Subcutaneous adipose tissue (tissue), 4 donors: ENCODE measurements around the gene NFIL3. TPM values are rescaled to one million over a fixed set of nuclear protein-coding genes. Genes with fewer than 3 reads are reported as not detected.

ENCODE experiments used
- total RNA-seq, 4 donors: library from RNA; depleted of rRNA; stranded (reverse); fragments of >200 nt; gene quantifications; one replicate each; pipeline ENCODE4 v1.1.0, GENCODE V29; 2016
- TF ChIP-seq, protein P1 (sequence below): fragments of 450-650 bp; IDR thresholded peaks from one replicate; pipeline ENCODE4 v1.5.1; 2016; ENCODE audit warnings: low read depth, mild to moderate bottlenecking, control low read depth, antibody characterized with exemption, moderate library complexity

The NFIL3 gene
- total RNA-seq, 4 donors from 2014 or later: 45.2 to 146 (median 83.9) TPM

DNA sequence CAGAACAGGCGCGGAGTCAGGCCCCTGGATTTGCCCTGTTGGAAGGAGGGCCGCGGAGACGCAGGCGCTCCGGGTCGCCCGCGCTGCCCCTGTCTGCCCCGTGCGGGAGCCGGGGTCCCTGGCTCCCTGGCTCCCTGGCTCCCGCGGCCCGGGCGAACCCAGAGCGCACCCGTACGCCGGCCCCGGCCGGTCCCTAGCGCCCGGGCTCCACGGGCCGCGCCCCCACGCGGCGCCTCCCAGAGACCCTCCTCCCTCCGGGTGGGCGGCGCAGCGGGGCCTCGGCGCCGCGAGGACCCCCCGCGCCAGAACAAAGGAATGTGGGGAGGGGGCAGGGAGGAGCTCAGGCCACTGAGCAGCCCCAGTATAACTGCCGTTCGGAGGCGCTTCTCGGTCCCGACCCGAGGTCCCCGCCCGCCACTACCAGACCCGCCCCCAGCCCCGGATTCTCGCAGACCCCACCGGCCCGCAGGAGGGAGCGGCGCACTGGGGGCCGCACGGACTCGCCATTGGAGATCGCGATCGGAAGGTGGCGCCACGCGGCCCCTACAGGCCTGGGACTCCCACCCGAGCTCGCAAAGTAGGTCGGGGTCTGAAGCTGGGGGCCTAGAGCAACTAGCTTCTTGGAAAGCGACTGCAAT lies 2.4 kb downstream of the NFIL3 start:
- TF ChIP-seq, protein P1, sequence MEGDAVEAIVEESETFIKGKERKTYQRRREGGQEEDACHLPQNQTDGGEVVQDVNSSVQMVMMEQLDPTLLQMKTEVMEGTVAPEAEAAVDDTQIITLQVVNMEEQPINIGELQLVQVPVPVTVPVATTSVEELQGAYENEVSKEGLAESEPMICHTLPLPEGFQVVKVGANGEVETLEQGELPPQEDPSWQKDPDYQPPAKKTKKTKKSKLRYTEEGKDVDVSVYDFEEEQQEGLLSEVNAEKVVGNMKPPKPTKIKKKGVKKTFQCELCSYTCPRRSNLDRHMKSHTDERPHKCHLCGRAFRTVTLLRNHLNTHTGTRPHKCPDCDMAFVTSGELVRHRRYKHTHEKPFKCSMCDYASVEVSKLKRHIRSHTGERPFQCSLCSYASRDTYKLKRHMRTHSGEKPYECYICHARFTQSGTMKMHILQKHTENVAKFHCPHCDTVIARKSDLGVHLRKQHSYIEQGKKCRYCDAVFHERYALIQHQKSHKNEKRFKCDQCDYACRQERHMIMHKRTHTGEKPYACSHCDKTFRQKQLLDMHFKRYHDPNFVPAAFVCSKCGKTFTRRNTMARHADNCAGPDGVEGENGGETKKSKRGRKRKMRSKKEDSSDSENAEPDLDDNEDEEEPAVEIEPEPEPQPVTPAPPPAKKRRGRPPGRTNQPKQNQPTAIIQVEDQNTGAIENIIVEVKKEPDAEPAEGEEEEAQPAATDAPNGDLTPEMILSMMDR: no peak

DNA sequence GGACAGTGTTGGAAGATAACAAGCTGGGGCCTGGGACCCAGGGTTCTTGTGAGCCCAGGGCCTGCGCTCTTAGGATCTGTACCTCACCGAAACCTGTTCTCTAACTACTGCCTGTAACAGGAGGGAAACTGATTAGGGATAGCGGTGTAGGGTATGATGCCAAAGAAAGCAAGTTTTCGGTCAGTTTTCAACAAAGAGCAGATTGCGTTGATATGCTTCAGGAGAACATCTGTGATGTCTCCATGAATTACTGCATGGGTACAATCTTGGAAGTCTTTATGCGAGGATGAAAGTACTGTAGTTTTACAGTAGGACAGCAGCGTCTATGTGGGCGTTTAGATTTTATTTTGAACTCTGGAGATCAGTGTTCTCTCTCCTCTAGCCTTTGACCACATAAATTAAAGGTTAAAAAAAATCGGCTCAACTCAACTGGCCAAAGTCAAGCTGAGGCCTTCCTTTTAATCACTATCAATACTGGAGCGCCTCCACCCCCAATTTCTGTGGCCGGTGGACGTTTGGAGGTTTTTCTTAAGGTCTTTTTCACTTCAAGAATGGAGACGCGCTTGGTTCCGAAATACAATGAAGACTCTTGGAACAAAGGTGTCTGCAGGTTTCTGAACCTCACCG lies 3.0 kb downstream of the NFIL3 start:
- TF ChIP-seq, protein P1: no peak

DNA sequence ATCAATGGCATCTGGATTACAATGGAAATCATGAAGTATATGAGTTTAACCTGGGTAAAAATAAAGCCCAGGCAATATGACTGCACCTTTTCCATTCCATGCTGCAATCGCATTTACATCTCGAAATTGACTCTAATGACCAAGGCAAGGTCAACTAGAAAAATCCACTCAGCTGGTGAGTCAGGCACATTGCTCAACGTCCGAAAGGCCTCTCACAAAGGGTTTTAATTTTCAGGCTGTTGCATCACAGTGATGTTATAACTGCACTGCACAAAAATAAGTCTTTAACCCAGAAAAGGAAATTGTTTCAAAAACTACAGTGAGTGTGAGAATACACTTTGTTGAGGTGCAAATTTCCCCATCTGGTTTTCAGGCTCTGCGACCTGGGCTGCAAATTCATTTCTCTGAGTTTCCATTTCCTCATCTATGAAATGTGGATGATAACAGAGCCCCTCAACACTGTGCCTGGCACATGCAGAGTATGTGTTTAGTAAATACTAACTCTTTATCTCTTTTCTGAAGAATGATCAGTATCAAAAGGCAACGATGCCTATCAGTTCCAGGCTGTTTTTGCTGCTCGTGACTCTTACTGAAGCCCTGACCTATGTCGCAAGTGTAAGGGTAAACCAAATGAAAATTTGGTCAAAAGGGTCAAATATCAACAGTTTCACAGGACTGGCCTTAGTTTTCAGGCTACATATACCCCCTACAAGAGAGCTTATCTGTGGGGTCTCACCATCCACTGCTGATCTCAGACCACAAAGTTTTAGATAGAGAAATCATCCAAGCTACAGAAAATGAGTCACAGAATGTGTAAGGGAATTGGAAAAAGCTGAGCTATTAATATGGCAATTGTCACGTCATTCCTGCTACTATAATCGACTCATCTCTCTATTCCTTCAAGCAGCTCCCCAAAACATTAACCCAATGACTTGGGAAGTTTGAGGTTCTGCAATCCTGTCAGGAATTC lies 4.1 kb downstream of the NFIL3 start:
- TF ChIP-seq, protein P1: no peak

DNA sequence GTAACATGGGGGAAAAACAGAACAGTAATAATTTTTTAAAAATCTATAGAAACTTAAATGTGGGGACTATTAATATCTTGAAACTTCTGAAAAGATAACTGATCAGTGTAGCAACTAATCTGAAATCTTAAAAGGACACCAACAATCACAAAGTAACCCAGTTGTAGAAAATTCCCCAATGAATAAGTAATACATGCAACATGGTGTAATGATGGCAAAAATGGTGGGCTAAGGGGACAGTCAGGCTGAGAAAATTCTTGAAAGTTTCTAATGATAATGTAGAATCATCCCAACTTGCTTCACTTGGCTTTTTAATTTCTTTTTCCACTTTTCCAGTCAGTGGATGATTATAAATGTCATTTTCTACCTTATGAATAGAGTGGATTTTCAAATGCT lies 5.4 kb downstream of the NFIL3 start:
- TF ChIP-seq, protein P1: no peak

DNA sequence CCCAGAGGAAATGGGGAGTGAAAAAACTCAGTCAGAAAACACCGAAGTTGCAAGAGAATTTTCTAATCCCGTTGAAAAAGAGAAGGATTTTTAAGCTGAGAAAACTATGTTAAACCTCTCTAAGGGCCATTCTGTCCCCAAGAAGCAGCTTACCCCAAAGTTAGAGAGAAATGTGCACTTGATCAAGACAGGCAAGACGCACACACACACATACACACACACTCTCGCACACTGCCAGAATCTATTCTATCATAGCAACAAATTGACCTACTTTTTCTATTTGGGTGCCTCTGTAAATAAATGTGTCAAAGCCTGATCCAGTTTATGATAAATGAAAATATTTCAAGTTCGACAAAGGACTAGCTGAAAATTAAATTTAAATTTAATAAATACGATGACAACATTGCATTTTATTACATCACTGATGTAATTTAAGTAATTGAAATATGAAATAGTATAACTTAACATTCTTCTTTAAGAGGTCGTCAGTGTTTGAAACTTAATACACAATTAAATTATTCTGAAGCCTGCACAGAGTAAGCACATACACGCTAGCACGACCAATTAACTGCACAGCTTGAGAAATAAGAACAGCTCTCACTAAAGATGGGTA lies 5.9 kb downstream of the NFIL3 start:
- TF ChIP-seq, protein P1: no peak

DNA sequence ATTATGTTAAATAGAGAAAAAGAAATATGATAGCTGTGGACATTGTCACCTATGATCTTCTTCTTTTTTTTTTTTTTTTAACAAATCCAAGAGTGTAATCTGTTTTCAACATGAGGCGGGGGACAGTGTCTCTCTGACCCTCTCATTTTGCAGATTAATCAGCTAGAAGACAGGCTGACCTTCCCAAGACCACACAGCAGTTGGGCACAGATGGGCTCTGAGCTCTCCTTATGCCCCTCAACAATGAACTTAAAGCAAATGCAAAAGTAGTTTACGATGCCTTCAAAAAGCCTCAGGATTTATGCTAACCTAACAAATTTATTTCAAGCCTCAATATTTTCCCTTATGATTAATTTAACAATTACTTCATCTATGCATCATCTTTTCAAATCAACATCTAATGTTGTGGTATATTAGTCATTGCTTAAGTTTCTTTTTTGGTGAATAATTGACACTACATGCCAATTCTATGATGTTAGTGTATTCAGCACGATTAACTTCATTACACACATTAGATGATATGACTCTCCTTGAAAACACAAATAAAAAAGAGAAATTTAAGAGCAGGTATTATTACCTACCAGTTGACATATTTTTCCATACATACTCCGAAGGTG lies 7.4 kb downstream of the NFIL3 start:
- TF ChIP-seq, protein P1: no peak
